NCI-H82 treated with DMSO at 0.1 percent for 48 hours (cell line): ENCODE measurements around the gene TMEM267.
"Not testable (repeated sequence)": the region's sequence is repeated elsewhere in the genome, so short reads cannot be mapped to it uniquely, and the experiment has no call there.

ENCODE experiments used
- DNase-seq: peaks from one replicate; lab custom pipeline; 2025; ENCODE audit not compliant: unreplicated experiment; lab: John Stamatoyannopoulos, UW

The TMEM267 gene

DNA sequence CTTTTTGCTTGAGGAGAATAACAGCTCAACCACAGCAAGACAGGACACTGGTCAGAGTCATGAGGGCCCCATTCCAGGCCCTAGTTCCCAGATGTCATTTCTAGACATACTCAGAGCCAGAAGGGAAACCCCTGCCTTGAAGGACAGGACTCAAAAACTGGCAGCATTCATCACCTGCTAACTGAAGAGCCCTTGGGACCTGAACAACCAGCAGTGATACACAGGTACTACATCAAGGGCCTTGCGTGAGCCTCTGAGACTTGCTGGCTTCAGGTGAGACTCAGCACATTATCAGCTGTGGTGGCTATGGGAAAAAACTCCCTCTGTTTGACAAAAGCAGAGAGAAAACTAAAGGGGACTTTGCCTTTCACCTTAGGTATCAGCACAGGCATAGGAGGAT, 22.6 kb downstream of the TMEM267 start:
- DNase-seq, result no peak

DNA sequence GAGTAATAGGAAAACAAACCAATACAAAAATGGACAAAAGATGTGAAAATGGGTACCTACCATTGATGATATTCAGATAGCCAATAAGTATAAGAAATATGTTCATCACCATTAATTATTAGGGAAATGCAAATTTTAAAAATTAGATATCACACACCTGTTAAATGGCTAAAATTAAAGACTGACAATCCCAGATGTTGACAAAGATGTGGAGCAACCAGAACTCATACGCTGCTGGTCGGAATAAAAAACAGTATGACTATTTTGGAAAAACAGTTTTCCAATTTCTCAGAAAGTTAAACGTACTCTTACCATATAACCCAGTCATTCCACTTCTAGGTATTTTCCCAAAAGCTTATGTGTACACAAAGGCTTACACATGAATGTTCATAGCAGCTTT, 27.1 kb downstream of the TMEM267 start:
- no peak for DNase-seq

DNA sequence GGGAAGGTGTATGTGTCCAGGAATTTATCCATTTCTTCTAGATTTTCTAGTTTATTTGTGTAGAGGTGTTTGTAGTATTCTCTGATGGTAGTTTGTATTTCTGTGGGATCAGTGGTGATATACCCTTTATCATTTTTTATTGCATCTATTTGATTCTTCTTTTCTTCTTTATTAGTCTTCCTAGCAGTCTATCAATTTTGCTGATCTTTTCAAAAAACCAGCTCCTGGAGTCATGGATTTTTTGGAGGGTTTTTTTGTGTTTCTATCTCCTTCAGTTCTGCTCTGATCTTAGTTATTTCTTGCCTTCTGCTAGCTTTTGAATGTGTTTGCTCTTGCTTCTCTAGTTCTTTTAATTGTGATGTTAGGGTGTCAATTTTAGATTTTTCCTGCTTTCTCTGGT, 42.1 kb downstream of the TMEM267 start:
- DNase-seq, result not testable (repeated sequence)

DNA sequence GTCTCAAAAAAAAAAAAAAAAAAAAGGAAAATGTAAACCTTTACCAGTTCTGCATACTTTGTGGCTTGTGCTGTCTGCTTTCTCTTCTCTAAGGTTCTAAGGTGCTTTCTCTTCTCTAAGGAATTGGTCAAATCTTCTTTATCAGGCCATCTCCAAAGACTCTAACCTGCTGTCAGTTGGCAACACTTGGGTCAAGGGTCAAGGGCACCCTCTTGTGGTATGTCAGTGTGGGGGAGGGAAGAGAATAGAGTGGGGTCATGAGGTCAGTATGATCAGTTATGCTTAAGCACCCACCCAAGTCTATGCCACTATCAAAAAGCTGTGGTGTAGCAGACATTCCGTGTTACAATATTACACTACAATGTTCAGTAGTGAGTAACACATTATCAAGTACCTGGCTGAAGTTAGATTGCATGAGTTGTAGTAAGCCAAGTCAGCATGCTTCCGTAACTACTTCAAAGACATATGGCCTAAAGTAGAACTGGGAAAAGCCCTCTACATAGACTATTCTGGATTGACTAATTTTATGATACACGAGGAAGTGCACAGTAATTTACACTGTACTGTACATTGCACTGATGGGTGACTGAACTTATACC, 46.5 kb downstream of the TMEM267 start:
- no peak for DNase-seq

DNA sequence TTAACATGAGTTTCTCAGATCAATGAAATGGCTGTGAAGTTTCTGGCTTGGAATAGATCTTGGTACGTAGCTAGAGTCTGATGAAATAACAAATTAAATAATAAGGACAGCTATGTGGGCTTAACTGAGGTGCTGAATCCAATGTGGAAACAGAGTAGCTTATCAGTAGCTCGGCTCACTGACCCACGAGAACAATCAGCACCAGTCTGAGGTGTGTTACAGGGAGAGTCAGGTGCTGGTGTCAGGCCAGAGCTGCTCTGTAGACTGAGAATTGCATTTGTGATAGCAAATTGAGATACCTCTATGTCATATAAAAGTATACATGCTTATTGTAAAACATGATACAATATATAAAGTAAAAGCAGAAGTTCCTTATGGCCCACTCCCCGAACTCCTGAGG, 50.3 kb downstream of the TMEM267 start:
- DNase-seq, result no peak

DNA sequence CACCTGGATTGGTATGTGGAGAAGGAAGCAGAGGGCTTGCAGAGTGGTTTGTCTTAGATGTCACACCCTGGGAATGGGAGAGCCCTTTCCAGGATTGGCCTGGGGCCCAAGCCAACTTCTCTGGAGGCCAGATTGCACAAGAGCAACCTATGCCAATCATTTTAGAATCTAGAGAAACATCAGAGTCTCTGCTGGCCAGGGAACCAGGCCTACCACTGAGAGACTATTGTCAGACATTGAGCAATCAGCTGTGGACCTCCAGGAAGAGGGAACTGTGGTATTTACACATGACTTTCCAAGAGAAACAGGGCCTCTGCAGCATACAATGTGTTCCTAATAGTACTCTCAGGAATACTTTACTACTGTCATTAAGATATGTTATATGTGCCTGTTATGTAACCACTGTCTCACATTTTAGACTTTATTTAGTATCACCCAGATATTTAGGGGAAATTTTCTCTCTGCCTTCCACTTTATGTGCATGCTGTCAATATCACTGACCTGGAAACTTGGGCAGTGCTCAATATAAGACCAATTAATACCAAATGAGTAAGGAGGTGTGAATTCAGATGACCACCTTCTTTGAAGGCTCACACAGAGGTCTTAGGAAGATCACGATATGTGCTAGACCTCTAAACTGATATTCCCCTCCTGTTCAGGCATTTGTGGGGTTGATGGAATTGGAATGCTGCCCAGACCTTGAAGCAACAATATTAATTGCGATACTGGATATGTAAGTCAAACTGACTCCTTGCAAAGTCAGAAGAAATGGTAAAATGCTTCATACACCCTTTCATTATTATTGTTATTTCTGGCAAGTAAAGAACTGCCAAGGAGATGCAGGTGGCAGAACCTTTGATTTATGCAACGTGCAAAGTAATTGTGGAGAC, 50.9 kb downstream of the TMEM267 start:
- no peak for DNase-seq

DNA sequence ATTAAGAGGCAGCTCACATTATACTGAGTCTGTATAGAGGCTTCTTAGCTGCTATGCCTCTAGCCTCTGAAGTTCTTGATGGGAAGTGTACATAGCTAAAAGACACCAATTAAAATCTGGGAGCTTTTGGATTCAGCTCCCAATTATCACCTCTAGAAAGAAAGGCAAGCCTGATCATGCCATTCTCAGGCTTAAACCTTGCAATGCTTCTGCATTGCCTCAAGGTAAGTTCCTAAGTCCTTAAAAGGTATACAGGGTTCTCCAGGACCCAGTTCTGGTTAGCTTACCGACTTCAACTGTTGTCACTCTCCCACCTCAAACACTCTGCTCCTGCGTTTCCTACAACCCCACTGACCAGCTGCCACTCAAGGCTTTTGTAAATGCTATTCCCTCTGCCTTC, 54.0 kb downstream of the TMEM267 start:
- no peak for DNase-seq

DNA sequence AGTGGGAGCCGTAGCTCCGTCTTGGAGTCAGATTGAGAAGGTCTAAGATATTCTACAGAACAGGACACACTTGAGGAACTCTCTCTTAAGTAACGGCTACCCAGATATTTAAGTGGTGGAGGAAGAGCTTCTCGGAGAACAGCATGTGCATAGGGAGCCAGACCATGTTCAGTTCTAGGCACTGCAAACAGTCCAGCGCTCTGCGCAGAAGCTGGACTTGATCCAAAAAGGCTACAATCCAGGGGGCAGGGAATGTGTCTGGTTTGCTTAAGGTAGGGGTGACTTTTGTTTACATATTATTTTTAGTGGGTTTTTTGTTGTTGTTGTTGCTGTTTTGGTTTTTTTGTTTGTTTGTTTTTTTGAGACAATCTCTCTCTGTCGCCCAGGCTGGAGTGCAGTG, 54.6 kb downstream of the TMEM267 start:
- no peak for DNase-seq

DNA sequence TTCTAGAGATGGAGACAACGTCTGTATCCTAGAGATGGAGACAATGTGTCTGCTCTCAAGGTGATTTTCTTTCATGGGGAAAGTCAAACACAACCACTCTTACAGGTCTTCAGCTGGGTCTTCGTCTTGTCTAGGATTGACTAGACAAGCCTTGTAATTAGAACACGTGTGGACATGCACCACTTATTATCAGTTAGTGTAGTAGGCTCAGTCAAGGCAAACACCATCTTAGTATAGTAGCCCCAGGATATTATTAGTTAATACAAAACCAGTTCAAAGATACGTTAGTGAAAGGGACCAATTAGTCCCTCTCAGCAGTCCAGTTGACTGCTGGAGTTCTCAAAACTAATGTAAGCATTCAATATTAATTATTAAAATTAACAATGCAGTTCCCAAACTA, 56.4 kb downstream of the TMEM267 start:
- DNase-seq, result no peak

DNA sequence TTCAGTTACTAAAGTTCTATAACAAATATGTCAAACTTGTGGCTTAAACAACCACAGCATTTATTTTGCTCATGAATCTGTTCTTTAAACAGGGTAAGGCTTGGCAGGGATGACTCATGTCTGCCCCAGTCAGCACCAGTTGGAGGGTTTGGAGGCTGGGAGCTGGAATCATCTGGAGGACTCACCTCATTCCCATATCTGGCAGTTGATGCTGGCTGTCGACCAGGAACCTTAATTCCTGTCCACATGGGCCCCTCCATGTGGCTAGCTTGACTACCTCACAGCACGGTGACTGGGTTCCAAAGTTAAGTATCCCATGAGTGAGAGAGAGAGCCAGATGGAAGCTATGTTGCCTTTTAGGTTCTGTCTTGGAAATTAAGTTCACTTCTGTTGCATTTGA, 57.7 kb downstream of the TMEM267 start:
- DNase-seq, result no peak

DNA sequence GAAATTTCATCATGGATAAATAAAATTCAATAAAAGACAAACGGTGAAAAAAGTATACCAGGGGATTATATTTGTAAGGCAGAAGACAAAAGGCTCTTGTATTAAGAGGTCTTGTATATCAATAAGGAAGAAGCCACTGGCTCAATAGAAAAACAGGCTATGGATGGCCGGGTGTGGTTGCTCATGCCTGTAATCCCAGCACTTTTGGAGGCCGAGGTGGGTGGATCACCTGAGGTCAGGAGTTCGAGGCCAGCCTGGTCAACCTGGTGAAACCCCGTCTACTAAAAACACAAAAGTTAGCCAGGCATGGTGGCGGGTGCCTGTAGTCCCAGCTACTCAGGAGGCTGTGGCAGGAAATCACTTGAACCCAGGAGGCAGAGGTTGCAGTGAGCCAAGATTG, 60.6 kb downstream of the TMEM267 start:
- DNase-seq, result not testable (repeated sequence)

DNA sequence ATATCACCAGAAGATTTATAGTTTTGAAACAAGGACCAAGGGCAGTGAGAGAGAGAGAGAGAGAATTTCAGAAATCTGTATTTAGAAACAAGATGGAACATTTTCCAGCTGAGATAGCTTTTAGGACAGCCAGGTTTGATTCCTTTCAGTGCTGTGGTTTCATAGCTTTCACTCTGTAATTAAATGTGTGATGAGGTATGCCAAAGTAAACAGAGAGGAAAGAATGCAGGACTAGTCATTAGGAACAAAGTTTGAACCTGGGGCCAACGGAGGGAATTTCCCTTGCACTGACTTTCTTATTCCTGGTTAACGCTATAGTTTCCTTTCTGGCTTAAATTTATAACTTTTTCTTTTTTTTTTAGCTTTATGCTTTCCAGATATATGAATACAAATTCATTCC, 61.5 kb downstream of the TMEM267 start:
- no peak for DNase-seq

DNA sequence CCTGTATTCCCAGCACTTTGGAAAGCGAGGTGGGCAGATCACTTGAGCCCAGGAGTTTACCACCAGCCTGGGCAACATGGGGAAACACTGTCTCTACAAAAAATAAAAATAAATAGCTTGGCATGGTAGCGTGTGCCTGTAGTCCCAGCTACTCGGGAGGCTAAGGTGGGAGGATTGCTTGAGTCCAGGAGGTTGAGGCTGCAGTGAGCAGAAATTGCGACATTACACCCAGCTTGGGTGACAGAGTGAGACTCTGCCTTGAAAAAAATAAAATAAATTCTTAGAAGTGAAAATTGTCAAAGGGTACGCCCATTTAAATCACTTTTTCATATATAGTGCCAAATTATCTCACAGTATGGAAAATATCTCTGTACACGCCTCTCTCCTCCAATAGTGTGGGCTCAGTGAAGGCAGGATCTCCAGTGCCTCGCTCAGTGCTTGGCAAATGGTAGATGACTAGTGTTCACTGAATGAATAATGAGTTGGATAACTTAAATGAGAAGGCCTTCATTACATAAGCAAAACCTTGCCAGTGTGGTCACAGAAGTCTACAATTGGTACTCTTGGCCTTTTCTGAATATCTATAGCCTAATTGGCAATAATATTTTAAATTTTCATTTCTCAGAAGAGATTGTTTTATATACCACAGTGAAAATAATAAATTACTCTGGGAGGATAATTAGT, 62.1 kb downstream of the TMEM267 start:
- DNase-seq, result no peak

DNA sequence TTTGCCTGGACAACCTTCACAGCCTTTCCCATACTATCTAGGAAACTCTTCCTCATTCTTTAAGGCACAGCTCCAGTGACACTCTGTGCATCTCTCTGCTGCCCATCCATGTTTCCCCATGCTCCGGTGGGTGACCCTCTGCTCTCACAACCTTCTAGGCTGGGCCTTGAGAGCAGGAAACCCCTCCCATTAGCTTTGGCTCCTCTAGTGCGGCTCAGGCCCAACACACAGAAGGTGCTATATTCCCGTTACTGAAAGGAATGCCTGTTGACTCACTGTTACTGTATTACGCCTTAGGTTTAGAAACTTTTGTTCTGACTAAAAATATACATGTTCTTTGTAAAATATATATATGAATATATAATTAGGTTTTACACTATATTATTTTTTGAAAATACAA, 63.4 kb downstream of the TMEM267 start:
- no peak for DNase-seq

DNA sequence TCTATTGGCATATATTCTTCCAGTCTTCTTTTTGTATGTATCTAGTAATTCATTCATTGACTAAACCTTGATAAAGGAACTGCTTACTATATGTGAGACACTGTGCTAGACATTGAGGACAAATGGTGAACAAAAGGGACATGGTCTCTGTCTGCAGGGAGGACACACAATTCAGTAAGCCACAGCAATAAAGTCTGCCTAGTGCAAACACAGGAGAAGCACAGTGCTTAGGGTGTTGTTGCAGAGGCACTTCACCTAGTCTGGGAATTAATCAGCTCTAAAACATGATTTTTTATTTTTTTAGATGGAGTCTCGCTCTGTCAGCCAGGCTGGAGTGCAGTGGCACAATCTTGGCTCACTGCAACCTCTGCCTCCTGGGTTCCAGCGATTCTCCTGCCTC, 65.1 kb downstream of the TMEM267 start:
- no peak for DNase-seq

DNA sequence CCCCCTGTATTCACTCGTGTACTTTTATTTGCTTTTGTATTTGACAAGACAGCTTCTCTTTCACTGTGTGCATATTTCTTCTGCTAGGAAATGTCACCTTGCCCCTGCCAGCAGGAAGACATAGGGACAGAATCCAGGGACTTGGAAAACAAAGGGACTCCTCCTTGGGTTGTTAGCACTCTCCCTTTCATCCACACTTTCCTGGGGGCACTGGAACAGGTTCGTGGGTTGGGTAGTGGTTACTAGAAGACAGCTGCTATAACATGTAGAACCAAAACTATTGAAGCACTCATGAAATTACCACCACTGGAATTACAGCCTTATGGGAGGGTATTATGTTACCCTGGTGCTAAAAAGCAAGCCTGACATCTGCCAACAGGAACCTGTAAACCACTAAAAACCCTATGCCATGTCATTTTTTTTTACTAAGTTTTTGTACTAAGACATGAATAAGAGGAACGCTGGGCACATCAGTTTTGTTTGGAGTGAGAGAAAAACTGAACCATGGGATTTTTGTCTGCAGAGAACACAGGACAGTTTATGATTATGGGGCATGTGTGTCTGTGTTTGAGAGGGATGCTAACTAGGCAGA, 66.8 kb downstream of the TMEM267 start:
- DNase-seq, result no peak

DNA sequence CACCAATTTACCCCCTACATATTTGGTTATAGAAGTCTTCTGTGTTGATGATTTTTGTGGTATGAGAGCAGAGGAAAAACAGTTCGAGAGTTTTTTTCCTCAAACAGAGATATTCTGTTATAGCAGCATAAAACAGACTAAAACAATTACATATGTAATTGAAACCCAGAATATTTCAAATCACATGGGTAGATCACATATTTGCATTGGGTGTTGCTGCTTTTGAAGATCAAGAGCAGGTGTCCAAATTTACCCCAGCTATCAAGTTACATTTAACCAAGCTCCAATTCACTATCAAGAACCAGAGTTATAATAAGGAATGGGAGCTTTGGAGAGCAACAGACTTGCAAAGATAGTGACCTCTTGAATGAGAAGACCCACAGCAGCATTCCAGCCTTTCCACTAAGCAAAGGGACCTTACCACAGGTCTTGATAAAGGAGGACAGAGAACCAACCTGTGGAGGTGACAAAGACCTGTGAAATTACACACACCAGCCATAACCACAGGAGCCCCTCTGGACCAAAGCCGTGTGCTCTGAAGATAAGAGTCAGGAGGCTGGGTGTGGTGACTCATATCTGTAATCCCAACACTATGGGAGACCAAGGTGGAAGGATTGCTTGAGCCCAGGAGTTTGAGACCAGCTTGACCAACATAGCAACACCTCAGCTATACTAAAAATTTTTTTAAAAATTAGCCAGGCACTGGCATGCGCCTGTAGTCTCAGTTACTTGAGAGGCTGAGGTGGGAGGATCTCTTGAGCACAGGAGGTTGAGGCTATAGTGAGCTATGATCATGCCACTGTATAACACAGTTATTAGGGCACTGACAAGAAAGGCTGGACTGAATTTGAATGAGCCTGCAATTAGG, 67.5 kb downstream of the TMEM267 start:
- no peak for DNase-seq

DNA sequence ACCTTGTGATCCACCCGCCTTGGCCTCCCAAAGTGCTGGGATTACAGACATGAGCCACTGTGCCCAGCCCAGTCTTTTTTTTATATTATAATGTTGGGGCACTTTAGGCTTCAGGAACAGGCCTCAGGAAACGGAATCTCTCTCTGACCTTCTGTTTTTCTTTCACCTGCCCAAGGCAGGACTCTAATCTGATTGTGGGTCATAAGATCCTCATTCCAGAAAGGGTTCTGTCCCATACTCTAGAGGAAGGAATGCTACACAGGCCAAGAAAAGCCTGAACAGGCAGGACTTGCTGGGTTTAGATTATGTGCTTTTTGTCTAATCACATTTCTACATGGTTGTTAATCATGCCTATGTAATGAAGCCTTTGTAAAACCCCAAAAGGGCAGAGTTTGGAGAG, 69.7 kb downstream of the TMEM267 start:
- DNase-seq, result no peak

DNA sequence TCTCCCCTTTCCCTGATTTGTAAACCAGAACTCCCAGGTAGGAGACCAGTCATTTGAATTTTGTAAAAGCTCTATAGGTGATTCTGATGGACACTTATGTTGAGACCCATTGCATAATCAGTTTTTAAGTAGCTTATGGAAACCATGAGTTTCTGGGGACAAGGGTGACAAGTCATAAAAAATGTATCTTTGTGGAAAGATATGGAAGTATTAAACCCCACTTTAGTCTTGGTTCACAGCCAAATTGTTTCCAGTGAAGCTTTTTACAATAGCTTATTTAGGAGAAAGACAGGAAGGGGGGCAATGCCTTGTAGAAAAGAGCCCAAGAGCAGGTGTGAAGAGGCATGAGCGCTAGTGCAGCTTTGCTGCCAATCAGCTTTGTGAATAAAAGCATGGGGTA, 71.0 kb downstream of the TMEM267 start:
- no peak for DNase-seq

DNA sequence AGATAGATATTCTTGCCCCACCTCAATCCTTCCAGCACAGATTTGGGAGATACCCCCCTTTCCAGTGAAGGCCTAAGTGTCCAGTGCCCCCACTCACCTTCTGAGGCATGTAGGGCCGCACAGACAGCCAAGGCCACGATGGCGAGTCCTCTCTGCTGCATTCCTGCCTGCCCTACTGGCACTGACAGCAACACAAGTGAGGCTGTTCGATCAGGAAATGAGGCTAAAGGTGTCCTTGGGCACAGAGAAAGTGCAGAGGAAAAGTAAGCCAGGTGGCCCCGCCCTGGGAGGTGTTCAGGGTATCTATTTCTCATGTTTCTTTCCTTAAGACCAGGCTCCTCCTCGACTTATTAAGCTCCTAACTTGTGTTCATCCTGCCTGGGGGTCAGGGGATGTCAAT, 71.5 kb downstream of the TMEM267 start, which contains the start of gene CCL28:
Gene CCL28 (minus strand): TSS at position 236 of the 400 bp plus-strand sequence. CDS start 75 bp downstream, at position 161.
- no peak for DNase-seq

DNA sequence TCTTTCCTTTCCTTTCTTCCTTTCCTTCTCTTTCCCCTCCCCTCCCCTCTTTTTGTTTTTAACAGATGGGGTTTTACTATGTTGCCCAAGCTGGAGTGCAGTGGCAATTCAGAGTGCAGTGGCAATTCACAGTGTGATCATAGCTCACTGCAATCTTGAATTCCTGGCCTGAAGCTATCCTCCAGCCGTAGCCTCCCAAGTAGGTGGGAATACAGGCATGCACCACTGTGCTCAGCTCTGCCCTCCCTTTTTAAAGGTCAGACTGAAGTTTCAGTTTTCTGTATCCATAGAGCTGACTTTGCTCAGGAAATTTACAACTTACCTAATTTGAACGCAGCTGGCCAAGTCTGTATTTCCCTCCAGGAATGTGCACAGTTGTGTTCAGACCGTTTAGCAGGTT, 72.2 kb downstream of the TMEM267 start:
- no peak for DNase-seq
